GM12892 (cell line): ENCODE measurements around the gene GREB1L.

Experiments used
- POLR2A ChIP-seq: IDR thresholded peaks from 2 replicates; pipeline ENCODE4 v1.6.1; 2011; ENCODE audit warnings: low read depth, low read length, control low read depth
- POLR2AphosphoS5 ChIP-seq: IDR thresholded peaks from 2 replicates; pipeline ENCODE4 v1.6.1; 2011; ENCODE audit warnings: low read depth, low read length, control low read depth
- TAF1 ChIP-seq: IDR thresholded peaks from 2 replicates; pipeline ENCODE4 v1.6.1; 2011; ENCODE audit warnings: low read depth, mild to moderate bottlenecking, control low read depth, low read length, borderline replicate concordance

DNA sequence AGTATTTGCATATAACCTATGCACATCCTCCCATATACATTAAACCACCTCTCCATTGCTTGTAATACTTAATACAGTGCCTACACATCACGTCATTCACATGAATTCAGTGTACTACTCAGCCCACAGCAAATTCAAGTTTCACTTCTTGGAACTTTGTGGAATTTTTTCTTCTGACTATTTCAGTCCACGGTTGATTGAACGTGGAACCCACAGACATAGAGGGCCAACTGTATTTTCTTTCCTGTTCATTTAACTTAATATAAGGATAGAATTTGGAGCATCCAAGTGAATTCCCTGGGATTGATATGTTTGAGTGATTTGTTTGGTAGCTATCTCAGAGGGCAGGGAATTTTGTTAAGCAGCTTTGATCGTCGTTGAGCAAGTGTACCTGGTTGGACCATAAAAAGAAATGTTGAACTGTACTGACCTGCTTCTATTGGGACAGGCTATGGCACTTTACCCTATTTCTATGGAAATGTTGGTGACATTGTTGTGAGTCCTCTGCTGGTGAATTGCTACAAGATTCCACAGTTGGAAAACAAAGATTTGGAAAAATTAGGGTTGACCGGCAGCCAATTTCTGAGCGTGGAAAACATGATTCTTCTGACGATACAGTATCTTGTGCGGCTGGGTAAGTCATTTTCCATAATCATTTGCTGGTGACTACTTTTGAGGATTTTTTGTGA is 201.9 kb downstream of the GREB1L start:
- no peak for TF ChIP-seq POLR2A
- TF ChIP-seq TAF1: no peak
- TF ChIP-seq POLR2AphosphoS5: no peak
